Measurements from ENCODE around the gene AURKB.

DNA sequence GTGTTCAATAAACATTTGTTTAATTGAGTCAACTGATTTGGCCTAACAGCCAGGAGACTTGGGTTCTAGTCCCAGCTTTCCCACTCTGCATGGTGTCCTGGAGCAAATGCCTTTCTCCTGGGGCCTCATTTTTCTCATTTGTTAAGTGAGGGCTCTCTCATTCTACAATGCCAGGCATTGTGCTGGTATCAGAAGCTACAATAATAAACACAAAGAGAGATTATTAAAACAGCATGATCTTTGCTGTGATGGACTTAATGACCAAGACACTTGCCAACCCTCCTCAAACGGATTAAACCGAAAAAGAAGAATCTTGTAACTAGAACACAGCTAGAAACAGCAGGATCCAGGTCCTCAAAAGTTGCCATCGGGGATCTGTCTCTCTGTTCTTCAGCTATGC, 42.8 kb downstream of the AURKB start:
- no peak for TF ChIP-seq CTCF (IDR thresholded peaks at IDR 0.05)
- no peak for TF ChIP-seq POLR2A (IDR thresholded peaks at IDR 0.05)
